ENCODE data around the gene KRT83.
"Not testable (repeated sequence)": the region's sequence is repeated elsewhere in the genome, so short reads cannot be mapped to it uniquely, and the experiment has no call there.

KRT83 gene

GRCh38 chr12:52307836-52308805 is 13.1 kb downstream of the KRT83 start:
- DNase-seq = no peak

GRCh38 chr12:52306731-52307130 is 14.5 kb downstream of the KRT83 start:
- DNase-seq = no peak

GRCh38 chr12:52305921-52306705 is 15.1 kb downstream of the KRT83 start:
- DNase-seq = no peak

GRCh38 chr12:52304941-52305411 is 16.2 kb downstream of the KRT83 start:
- DNase-seq = not testable (repeated sequence)

GRCh38 chr12:52302242-52302914 is 18.8 kb downstream of the KRT83 start:
- DNase-seq = not testable (repeated sequence)

- DNase-seq = not testable (repeated sequence)
Measured at GRCh38 chr12:52301721-52302120, 19.5 kb downstream of the KRT83 start.

GRCh38 chr12:52300796-52301691 is 20.2 kb downstream of the KRT83 start:
- DNase-seq = no peak

- no peak for DNase-seq
Measured at GRCh38 chr12:52298677-52299190, 22.5 kb downstream of the KRT83 start.

- DNase-seq = no peak
Measured at GRCh38 chr12:52296572-52297215, 24.5 kb downstream of the KRT83 start.

GRCh38 chr12:52295663-52296062 is 25.5 kb downstream of the KRT83 start:
- no peak for DNase-seq

- no peak for DNase-seq
Measured at GRCh38 chr12:52294803-52295202, 26.4 kb downstream of the KRT83 start.

GRCh38 chr12:52293926-52294325 is 27.3 kb downstream of the KRT83 start:
- no peak for DNase-seq

- no peak for DNase-seq
Measured at GRCh38 chr12:52291267-52291935, 29.8 kb downstream of the KRT83 start, which contains the start of gene KRT81. Gene KRT81 (minus strand): TSS chr12:52291534. CDS start chr12:52291465, 69 bp downstream.

- not testable (repeated sequence) for DNase-seq
Measured at GRCh38 chr12:52290483-52291134, 30.6 kb downstream of the KRT83 start.

GRCh38 chr12:52287816-52288805 is 33.1 kb downstream of the KRT83 start:
- not testable (repeated sequence) for DNase-seq

GRCh38 chr12:52286857-52287785 is 34.1 kb downstream of the KRT83 start:
- DNase-seq = not testable (repeated sequence)

- no peak for DNase-seq
Measured at GRCh38 chr12:52285851-52286530, 35.2 kb downstream of the KRT83 start.

Data from NCI-H2081 treated with DMSO at 0.1 percent for 48 hours (cell line).